ENCODE measurements around the gene MCC.

DNA sequence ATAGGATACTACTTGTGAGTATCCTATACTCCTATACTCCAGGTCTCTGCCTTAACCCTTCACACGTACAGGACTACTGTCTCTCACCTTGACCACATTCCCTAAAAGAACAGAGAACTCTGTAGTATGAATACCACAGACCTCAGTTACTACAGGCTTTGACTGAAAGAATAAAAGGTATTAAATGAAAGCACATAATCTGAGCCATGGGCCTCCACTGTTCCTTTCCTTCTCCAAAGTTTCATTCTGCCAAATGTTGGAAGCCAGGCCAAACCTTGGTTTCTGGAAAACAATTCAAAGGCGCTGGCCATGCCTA lies 244.9 kb downstream of the MCC start:
- TF ChIP-seq, protein P1, sequence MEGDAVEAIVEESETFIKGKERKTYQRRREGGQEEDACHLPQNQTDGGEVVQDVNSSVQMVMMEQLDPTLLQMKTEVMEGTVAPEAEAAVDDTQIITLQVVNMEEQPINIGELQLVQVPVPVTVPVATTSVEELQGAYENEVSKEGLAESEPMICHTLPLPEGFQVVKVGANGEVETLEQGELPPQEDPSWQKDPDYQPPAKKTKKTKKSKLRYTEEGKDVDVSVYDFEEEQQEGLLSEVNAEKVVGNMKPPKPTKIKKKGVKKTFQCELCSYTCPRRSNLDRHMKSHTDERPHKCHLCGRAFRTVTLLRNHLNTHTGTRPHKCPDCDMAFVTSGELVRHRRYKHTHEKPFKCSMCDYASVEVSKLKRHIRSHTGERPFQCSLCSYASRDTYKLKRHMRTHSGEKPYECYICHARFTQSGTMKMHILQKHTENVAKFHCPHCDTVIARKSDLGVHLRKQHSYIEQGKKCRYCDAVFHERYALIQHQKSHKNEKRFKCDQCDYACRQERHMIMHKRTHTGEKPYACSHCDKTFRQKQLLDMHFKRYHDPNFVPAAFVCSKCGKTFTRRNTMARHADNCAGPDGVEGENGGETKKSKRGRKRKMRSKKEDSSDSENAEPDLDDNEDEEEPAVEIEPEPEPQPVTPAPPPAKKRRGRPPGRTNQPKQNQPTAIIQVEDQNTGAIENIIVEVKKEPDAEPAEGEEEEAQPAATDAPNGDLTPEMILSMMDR (IDR thresholded peaks at IDR 0.05) = no peak
- TF ChIP-seq POLR2AphosphoS5 (IDR thresholded peaks at IDR 0.05; ENCODE audit: low read depth, low read length) = no peak
- no peak for TF ChIP-seq REST (IDR thresholded peaks at IDR 0.05; ENCODE audit: insufficient read depth in 1 of 2, low read depth in 2 of 2, low read length in 1 of 2)
- no peak for TF ChIP-seq SIN3A (IDR thresholded peaks at IDR 0.05; ENCODE audit: borderline replicate concordance, insufficient read depth, low read depth, low read length)
- TF ChIP-seq TCF7L2 (IDR thresholded peaks at IDR 0.05; ENCODE audit: low read depth, low read length) = no peak

Measured in Panc1 (cell line).